Endothelial cell of umbilical vein (primary cell): Measurements from ENCODE around the gene MYH14.

Experiments used
- CTCF ChIP-seq, 2 donors: IDR thresholded peaks; 1 replicate in 1 of 2; 2 replicates in 1 of 2; pipeline ENCODE4 v1.5.1; 2011; ENCODE audit warnings: low read length in 2 of 2, mild to moderate bottlenecking in 2 of 2, moderate library complexity in 2 of 2, control low read depth in 1 of 2, inconsistent platforms in 1 of 2, low read depth in 1 of 2; ENCODE audit not compliant: insufficient read depth in 1 of 2; ENCODE audit errors: extremely low read depth in 1 of 2
- EZH2 ChIP-seq: IDR thresholded peaks from 2 replicates; pipeline ENCODE4 v1.6.1; 2012; ENCODE audit warnings: borderline replicate concordance, low read depth, mild to moderate bottlenecking, moderate library complexity, low read length, inconsistent platforms; ENCODE audit not compliant: severe bottlenecking
- FOS ChIP-seq: IDR thresholded peaks from 2 replicates; pipeline ENCODE4 v1.6.1; 2011; ENCODE audit warnings: mild to moderate bottlenecking, low read length, moderate library complexity, borderline replicate concordance; ENCODE audit not compliant: insufficient read depth
- MAX ChIP-seq: IDR thresholded peaks from 2 replicates; pipeline ENCODE4 v1.6.1; 2011; ENCODE audit not compliant: insufficient read depth, insufficient read length
- MYC ChIP-seq: IDR thresholded peaks from one replicate; pipeline ENCODE4 v1.6.1; 2011; ENCODE audit warnings: mild to moderate bottlenecking, low read depth, low read length
- POLR2A ChIP-seq: IDR thresholded peaks from 2 replicates; pipeline ENCODE4 v1.6.1; 2012; ENCODE audit warnings: low read depth, mild to moderate bottlenecking, control low read depth, low read length
- POLR2AphosphoS5 ChIP-seq: IDR thresholded peaks from 2 replicates; pipeline ENCODE4 v1.6.1; 2012; ENCODE audit warnings: low read depth, mild to moderate bottlenecking, control low read depth, low read length, moderate library complexity; ENCODE audit not compliant: insufficient read depth

- TF ChIP-seq CTCF (IDR thresholded peaks at IDR 0.05; ENCODE audit: extremely low read depth in 1 of 2, insufficient read depth in 1 of 2, low read depth in 1 of 2, low read length in 2 of 2) (no peak), POLR2A (no peak), MAX (no peak), POLR2AphosphoS5 (no peak), EZH2 (no peak), FOS (no peak), MYC (no peak)
Observed at GRCh38 chr19:50277966-50278580, 74.7 kb downstream of the MYH14 start.
